Renal cortical epithelial cell (primary cell): ENCODE data around the gene AUTS2. TPM values are rescaled to one million over a fixed set of nuclear protein-coding genes. Genes with fewer than 3 reads are reported as not detected.

Source experiments
- DNase-seq: peaks from one replicate; pipeline ENCODE4 v3.0.0-alpha.2; 2011; ENCODE audit warnings: low read depth
- total RNA-seq: library from RNA; depleted of rRNA; stranded (reverse); fragments of >200 nt; gene quantifications from 2 replicates; pipeline ENCODE4 v1.2.3, GENCODE V29; 2014

AUTS2 gene
- total RNA-seq, 1 donor from 2014 or later, result 3.2 TPM

DNA sequence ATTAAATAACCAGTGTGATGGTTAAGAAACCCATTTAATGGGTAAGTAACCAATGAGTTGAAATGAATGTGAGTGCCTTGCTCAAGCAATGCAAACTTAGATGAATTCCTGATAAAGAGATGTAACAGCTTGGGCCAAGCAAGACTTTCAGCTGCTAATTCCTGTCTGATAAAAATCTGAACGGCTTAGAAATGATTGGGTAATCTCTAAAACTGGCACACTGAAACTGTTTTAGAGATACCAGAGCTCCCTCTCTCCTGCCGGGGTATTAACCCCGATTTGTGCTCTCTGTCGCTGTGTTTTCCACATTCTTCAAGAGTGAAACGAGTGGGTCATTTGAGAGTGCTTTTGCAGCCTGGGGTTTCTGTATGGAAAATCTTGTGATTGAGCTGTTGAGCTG lies 998.8 kb downstream of the AUTS2 start:
- no peak for DNase-seq

DNA sequence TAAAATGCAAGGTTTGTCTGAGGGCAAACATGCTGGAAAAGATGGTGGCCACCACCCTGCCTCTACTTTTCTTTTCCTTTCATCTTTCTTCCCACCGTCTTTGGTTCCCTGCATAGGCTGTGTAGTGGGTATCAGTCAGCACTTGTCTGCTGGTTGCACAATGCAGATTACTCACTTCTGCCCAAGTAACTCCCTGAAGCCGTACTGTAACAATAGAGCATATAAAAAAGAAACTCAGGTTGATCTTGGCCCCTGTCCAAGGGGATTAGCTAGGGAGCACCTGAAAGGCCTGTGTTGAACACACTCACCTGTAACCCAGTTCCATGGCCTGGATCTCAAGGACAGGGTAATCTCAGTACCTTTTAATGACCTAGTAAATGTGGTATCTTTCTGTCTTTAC lies 1000.7 kb downstream of the AUTS2 start:
- DNase-seq, result peak; percentile 91

DNA sequence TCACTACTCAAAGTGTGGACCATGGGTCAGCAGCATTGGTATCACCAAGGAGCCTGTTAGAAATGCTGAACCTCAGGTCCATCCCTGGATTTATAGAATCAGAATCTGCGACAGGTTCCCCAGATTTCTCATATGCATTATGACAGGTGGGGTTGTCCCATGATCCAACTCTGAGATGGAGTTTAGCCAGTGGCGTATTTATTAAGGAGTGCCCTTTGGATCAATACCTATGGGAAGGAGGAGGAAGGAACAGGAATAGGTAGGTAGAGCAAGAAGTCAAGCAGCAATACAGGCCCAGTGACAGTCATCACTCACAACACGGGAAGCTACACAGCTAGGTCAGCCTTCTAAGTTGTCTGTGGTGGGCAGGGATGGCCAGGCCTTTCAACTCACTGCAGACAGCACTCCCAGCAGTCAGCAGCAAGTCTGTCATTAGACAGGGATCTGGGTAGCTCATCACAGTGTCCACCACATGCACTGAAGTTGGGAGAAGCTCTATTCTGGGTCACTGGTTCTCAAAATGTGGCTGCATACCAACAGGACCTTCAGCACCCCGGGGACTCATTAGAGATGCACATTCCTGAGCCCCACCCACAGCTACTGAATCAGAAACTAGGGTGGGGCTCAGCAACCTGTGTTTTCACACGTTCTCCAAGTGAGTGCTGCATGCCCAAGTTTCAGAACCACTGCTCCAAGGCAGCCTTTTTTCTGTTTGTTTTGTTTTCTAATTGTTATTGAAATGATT lies 1001.3 kb downstream of the AUTS2 start:
- peak; percentile 78 for DNase-seq

DNA sequence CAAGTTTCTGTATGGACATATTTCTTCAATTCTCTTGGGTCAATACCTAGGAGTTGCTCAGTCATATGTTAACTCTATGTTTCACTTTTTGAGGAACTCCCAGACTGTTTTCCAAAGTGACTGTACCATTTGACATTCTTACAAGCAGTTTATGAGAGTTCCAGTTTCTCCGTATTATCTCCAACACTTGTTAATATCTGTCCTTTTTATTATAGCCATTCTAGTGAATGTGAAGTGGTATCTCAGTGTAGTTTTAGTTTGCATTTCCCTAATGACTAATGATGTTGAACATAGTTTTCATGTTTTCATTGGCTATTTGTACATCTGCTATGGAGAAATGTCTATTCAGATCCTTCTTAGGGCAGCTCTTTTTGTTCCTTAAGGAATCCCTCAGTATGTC lies 1002.7 kb downstream of the AUTS2 start:
- no peak for DNase-seq

DNA sequence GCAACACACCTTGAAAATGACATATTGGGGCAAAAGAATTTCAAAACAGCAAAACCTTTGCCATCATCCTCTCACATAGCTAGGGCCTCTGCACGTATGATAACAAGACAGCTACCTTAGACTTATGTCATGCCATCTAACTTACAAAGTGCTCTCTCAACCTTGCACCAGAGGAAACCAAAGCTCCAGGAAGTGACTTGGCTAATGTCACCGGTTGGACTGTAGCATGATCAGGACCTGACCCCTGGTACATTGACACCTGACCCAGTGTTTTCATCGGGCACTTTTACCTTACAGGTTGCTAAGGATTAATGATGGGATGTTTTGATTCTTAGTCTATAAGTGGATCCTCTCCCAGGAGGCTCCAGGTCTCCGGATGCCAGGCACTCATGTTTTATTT lies 1003.8 kb downstream of the AUTS2 start:
- DNase-seq, result no peak

DNA sequence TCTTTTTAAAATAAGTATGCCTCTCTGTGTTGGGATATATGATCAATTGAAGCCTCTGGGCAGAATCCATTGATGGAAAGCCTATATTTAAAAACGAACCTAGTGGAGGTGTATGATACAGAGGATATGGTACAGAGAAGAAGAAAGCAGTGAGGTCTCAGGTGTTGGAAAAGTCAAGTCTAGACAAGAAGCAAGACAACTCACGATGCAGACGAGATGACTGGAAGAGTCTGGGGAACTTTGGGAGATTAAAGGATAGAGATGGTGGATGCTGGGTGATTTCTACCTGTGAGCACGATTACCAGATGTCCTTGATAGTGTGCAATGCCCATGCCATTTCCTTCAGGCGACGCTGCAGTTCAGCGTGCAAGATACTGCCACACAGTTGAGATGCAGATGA lies 1009.0 kb downstream of the AUTS2 start:
- no peak for DNase-seq

DNA sequence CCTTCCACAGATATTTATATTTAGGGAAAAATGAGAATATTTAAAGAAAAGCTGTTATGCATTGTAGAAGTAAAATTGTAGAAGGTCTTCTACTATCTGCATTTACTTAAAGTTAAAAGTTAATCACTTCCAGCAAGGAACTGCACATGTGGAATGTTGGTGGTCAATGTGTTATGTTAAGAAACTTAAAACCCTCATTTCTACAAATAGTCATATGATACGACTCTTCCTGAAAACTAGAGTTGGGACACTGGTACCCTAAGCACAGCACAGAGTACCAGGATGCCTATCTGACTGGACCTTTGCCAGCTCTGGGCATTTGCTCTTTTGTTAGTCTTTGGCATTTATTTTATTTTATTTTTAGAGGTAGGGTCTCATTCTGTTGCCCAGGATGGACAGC lies 1009.5 kb downstream of the AUTS2 start:
- DNase-seq, result no peak

DNA sequence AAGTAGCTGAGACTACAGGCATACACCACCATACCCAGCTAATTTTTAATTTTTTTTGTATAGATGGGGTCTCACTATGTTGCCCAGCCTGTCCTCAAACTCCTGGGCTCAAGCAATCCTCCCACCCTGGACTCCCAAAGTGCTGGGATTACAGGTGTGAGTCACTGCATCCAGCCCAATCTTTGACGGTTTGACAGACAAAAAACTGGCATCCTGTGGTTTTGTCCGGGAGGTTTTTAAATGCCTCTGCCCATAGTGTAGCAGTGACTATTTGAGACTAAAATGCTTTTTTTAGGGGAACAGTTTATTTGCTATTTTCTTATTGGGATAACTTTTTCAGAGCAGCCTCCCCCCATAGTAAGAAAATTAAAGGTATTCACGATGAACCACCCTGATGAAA lies 1010.0 kb downstream of the AUTS2 start:
- DNase-seq, result no peak

DNA sequence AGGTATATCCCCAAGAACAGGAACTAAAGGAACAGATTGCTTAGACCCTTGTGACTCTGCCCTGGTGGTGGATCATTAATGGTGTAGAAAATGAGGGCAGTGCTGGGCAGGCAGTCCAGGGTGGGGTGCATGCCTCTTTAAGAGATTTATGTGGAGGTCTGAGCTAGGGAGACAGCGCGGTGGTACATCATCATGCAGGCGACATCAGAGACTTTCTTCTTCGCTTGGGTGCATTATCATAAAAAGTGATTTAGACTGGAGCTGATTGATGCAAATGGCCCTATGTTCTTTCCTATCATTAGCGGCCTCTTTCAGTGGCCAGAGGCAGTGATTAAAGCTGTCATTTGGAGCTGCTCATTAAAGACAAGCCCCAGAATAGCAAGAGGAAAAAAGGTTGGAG lies 1014.5 kb downstream of the AUTS2 start:
- no peak for DNase-seq

DNA sequence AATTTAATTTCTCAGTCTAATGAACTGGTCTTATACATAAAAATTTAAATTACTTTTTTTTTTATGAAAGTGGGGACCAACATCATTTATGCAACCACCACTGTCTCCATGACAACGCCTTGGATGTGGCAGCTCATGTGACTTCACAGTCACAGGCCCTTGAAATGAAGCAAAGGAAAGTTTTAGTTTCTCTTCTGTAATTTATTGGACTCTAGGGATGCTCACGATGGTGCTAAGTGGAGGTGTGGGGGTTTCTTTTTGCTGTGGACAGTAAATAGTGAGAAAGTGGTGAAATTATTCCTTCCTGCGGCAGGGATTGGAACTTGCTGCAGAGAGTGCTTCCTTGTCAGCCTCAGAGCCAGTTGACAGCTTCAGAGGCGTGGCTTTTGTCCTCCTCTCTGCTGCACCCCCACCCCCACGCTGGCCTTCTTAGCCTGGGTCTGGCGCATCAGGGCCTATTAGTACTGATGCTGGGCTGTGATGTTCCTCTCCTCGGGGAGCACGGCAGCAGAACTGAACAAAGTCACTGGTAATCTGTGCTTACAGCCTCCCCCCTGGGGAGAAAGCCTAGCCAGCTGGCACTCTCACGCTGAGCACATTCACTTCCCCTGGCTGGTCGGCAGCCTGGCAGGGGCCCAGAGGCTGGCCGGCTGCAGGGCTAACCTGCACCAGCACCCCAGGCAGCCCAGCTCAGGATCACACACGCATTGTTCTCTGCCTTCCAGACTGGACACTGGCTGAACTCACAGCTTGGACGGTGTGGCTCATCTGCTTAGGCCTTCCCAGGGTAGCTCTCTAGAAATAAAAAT lies 1016.2 kb downstream of the AUTS2 start:
- peak; percentile 35 for DNase-seq

DNA sequence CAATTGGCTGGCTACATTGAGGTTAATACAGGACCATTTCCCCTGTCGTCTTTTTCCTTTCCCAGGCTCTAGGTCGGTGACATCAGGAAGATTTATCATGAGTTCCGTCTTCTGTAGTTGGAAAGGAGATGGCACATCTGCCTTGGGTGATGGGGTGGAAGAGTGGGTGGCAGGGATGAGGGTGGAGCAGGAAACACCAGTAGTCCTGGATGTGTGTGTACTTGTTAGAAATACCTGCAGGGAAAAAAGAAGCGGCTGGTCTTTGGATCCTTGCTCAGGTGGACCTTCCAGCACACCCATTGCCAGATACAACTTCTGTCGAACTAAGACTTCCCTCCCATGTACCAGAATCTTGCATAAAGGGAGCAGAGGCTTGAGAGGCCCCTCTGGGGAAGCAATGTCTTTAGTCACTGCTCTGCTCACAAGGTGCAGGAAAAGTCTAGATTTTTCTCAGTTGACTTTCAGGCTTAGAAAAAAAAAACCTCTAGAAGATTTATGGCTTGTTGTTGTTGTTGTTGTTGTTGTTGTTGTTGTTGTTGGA lies 1016.9 kb downstream of the AUTS2 start:
- no peak for DNase-seq

DNA sequence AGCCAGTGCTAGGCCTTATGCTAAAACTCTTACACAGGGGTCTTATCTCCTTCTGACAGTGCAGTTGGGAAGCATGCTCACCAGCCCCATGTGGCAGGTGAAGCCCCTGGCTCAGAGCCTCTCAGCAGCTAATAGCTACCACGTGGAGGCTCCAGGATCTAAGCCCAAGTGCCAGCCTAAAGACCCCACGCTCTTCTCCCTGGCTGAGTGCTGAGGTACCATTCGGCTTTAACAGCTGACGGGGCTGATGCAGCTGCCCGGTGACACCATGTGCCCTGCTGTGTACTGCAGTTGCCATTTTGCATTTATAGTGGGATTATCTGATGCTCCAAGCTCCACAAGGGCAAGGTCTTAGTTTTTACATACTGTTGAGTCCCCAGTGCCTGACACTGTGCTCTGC lies 1017.9 kb downstream of the AUTS2 start:
- no peak for DNase-seq

DNA sequence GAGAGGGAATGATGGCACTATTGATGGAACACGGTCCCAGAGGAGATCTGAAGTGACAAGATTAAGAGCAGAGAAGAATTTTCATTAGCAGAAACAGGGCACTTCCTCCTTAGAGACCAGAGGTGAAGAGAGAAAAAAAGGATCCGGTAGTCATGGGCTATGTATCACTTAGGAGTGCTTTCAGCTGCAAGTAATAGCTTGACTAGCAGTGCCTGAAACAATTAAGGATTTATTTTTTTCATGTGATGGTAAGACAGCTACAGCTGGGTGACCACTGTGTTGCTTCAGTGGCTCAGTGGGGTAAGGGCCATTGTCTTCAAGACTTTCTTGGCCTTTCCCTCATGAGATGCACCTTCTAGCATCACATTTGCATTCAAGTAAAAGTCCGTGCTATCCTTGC lies 1018.5 kb downstream of the AUTS2 start:
- DNase-seq, result no peak

DNA sequence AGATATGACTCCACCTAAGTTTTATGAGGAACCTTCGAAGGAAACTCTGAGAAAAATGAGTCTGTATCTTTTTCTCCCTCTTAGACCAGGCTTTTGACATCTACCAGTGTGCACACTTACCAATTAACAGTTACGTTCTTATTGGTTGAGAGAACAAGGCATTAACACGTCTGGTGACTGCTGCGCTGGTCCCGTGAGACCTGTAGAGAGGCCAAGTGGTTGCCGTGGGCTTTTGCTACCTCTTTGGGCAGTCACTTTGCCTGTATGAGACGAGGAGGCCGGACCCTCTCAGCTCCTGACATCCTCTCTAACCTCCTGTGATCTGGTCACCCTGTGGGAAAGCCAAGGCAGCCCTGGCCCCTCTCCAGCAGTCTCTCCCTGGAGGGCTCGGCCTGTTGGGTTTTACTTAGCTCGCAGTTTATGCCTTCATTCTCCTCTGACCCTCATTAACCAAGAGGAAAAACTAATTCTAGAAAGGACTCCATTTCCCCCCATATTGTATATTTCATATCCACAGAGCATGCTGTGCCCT lies 1019.8 kb downstream of the AUTS2 start:
- DNase-seq, result no peak

DNA sequence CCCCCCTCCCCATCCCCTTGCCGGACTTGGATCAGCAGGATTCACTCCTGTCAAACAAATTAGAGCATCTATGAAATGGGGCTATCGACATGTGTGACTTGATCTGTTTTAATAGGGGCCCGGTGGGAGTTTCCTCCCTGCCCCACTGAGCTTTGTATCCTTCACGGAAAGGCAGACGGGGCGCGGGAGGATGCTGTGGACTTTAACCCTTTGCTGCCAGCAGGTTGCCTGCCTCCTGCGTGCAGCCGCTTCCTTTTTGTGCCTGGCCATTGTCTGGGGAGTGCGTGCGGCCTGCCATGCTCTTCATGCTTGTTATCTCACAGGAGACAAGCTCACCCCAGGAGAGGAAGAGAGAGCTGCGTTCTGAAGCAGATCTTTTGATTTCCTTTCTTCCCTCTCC lies 1020.9 kb downstream of the AUTS2 start:
- no peak for DNase-seq

DNA sequence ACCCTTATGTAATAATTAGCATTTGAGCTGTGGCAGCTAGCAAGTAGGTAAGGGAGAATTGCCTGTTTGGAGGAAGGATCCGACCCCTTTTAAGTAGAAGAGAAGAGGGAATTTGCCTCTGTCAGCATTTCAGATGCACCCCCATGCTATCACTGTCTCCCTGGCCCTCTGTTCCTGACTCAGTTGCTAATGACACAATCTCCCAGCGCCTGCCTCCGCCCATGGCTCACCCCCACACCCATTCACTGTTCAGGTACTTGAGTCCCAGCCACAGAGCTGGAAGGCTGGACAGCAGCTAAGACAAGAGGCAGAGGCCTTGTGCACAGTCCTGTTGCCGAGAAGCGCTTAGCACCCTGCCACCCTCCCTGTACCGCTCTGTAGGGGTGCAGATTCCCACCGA lies 1021.4 kb downstream of the AUTS2 start:
- DNase-seq, result no peak

DNA sequence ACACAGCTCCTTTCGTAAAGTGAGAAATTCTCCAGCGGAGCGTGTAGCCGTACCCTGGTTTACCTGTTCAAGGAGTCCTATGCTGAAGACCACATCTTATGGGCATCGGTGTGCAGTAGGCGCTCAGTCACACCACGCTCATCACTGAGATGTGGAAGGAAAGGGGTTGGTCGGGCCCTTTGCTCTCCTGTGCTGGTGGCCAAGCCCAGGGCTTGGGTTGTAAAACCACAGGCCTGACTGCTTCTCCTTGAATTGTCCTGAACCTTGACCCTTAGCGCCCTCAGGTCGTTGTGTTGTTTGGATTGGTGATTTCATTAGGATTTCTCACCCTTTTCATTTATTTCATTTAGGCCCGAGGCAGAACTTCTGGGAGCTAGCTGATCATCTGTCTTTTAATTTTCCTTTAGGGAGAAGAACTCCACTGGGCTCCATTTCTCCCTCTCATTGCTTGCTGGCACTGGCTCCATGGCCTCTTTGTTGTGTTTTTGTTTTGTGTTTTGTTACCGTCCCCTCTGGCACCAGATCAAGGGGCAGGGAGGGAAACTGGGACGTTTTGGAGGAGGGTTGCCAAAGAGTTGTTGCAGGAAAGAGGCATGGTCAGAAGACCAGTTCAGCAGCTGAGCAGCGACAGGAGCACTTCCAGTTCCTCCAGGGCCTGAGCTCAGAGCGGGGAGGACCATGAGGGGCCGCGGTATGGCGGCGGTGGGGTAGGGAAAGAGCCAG lies 1022.2 kb downstream of the AUTS2 start:
- DNase-seq, result no peak

DNA sequence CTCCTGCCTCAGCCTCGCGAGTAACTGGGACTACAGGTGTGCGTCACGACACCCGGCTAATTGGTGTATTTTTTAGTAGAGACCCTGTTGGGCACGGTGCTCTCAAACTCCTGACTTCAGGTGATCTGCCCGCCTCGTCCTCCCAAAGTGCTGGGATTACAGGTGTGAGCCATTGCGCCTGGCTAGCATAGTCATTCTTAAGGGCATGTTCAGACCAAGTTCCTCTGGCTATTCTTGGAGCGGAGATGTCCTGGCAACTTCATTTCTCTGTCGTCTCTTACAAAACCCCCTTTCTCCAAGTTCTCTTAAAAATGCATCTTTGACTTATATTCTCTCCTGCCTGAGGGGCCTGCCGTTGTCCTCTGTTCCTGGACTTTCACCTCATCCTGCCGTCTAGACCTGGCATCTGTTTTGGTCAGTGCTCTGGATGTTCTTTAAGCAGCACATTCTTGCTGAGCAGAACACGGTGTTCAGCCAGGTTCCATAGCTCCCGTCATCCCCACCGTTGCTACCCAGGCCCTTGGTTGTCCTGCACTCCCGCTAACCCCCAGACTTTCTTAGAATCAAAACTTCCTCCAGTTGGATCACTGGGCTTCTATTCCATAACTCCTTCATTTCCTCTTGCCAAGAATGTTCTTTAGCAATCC lies 1023.8 kb downstream of the AUTS2 start:
- no peak for DNase-seq

DNA sequence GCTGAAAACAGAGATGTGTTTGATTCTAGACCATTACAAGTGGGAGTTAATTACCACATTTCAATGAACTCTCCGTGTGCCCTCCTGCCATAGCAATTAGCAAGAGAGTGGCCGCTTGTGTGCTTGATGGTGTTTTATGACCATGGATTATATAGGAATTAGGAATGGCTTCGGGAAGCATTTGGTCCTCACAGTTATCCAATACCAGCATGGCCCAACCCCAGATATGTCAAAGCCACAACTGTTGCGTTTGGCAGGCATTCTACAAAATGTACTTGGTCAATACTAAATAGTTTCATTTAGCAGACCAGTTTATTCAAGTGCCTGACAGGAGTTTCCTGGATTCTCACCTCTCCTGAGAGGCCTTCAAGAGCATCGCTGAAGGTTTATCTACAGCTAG lies 1024.7 kb downstream of the AUTS2 start:
- DNase-seq, result no peak

DNA sequence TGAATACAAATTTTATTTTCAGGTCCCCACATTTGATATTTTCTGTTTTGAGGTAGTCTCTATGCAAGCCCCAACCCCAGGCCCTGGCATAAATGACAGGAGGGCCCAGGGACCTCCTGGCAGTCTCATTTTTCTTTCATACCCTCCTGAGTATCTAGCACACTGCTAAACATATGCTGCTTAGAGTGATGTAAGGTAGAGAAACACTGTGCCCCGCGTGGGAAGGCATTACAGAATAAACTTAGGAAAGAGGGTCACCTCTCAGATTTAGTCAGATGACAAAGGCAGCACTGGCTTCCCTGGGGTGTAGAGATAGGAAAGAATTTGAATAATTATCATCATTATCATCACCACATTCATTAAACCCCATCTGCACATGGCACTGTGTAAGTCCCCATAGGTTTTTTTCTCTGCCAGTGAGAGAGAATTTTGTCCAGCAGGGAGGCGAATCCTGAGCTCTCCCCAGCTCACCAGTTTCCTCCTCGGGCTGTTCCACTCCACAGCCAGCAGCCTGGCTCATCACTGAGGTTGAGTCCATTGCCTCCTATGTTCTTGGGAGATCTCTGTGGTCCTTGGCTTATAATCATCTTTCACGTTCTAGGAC lies 1026.3 kb downstream of the AUTS2 start:
- DNase-seq, result no peak

DNA sequence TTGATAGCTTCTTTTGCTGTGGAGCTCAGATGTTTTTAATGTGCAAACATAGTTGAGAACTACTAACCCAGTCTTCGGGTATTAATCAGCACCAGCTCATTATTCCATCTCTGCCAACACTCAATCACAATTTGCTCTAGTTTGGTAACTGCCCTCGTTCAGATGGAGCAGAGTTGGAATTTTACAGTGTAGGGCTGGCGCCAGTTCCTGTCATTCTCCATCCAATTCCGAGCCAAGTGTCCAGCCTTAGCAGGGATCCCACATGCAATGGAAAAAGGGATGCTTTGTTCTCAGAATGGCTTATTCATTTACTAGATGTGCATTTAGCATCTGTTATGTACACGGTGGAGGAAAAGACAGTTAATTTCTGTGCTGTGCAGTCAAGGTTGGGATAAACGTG lies 1029.2 kb downstream of the AUTS2 start:
- DNase-seq, result no peak
